IMR-90 (cell line): ENCODE results near the gene ATP5F1B.

Source experiments
- CTCF ChIP-seq: conservative IDR thresholded peaks from 2 replicates; pipeline ENCODE4 v1.5.1; 2012; ENCODE audit warnings: mild to moderate bottlenecking, low read depth, low read length, improper control_type of control experiment
- RAD21 ChIP-seq: IDR thresholded peaks from 2 replicates; pipeline ENCODE4 v1.6.1; 2012; ENCODE audit warnings: low read length, improper control_type of control experiment
- RFX5 ChIP-seq: IDR thresholded peaks from 2 replicates; pipeline ENCODE4 v1.8.0; 2012; ENCODE audit warnings: low read depth, mild to moderate bottlenecking, low read length, moderate library complexity

GRCh38 chr12:56694161-56694560, 48.4 kb upstream of the ATP5F1B start:
- TF ChIP-seq CTCF (no peak), RAD21 (no peak), RFX5 (no peak)
